ENCODE results near the gene OR11H6. TPM values are rescaled to one million over a fixed set of nuclear protein-coding genes. Genes with fewer than 3 reads are reported as not detected.

The OR11H6 gene
- total and polyA plus RNA-seq, 2 of the 4 experiments (the other 2 are of a cell fraction) = not detected

DNA sequence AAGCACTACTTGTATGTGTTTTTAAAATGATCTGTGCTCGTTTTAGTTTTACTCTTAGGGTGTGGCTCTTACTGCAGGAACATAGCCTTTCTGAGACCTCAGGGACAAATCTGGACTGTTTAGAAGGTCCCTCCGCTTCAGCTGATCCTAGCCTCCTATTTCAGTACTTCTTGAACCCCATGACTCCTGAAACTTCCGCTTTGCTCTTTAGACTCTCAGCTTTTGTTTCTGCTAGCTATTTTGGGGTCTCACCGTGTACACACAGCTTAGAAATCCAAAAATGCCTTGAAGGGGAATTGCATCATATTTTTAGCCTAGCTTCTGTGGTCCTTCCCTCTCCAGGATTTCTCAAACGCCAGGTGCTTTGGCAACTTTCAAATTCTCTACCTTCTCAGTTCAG lies 24.5 kb upstream of the OR11H6 start:
- Histone ChIP-seq H4K91ac (ENCODE audit: insufficient read depth, low read depth, low read length) (no peak overlapping the region), H3K4ac (ENCODE audit: low read depth, low read length) (no peak overlapping the region), H3K56ac (ENCODE audit: extremely low read depth, insufficient read depth, low read length) (no peak overlapping the region), H3K36me3 (ENCODE audit: control insufficient read depth, insufficient read depth, low read length) (no peaks in the 10 kb centered on the region), H3K23ac (ENCODE audit: low read depth, low read length) (no peak overlapping the region), H3K9me3 (ENCODE audit: control insufficient read depth, insufficient read depth, low read length) (peaks cover 7% of the 10 kb centered on the region; the same call in 1 of the 2 replicates), H3K4me3 (ENCODE audit: insufficient read depth, low read depth, low read length) (no peak overlapping the region), H3K9ac (ENCODE audit: low read depth, low read length) (no peak overlapping the region), H3K27me3 (ENCODE audit: control insufficient read depth, insufficient read depth, low read length) (no peaks in the 10 kb centered on the region), H3K14ac (replicated peaks; ENCODE audit: low read depth, low read length) (no peak overlapping the region), H3K18ac (ENCODE audit: low read depth, low read length) (no peak overlapping the region), H2BK120ac (ENCODE audit: low read depth, low read length) (no peak overlapping the region), H3K4me1 (ENCODE audit: control insufficient read depth, insufficient read depth, low read length) (no peaks in the 10 kb centered on the region), H4K5ac (ENCODE audit: low read depth, low read length) (no peak overlapping the region), H3K79me1 (ENCODE audit: low read depth in 1 of 2, low read length in 2 of 2) (no peaks in the 10 kb centered on the region), H2AK9ac (replicated peaks; ENCODE audit: low read depth, low read length, poor library complexity) (no peak overlapping the region), H2BK5ac (ENCODE audit: low read depth, low read length, poor library complexity, severe bottlenecking) (no peak overlapping the region), H4K8ac (ENCODE audit: low read depth in 2 of 2, low read length in 2 of 2) (no peak overlapping the region), H4K20me1 (ENCODE audit: insufficient read depth, low read length) (no peaks in the 10 kb centered on the region), H2AFZ (replicated peaks; ENCODE audit: low read length, poor library complexity) (no peak overlapping the region), H2BK20ac (ENCODE audit: low read depth, low read length) (no peak overlapping the region), H3K27ac (ENCODE audit: insufficient read depth, low read length) (no peak overlapping the region), H2AK5ac (ENCODE audit: low read depth, low read length) (no peak overlapping the region), H3K9me1 (ENCODE audit: insufficient read depth, low read length) (no peaks in the 10 kb centered on the region), H3K4me2 (ENCODE audit: low read depth, low read length) (no peak overlapping the region), H2BK15ac (ENCODE audit: low read depth, low read length) (no peak overlapping the region)
- no peak for ATAC-seq (ENCODE audit: low read depth)
- DNase-seq = no peak
- intact Hi-C loops (cut with micrococcal nuclease) = no loop called here
- dilution Hi-C loops (cut with HindIII; ENCODE audit: low sequenced_read_pairs, unreplicated experiment) = no loop called here
- POLR2A ChIA-PET (ENCODE audit: unreplicated experiment) = no interaction called here
- in situ Hi-C loops (cut with MboI; ENCODE audit: low sequenced_read_pairs) = no loop called here
- TF ChIP-seq NFE2L2 (IDR thresholded peaks at IDR 0.05; ENCODE audit: low read depth, low read length) (no peak), MAFK (IDR thresholded peaks at IDR 0.05; ENCODE audit: low read depth, low read length) (no peak), CEBPB (IDR thresholded peaks at IDR 0.05; ENCODE audit: low read depth, low read length) (no peak), BHLHE40 (IDR thresholded peaks at IDR 0.05; ENCODE audit: low read depth, low read length) (no peak), SMC3 (IDR thresholded peaks at IDR 0.05; ENCODE audit: low read depth, low read length) (no peak)
- TF ChIP-seq, protein P1, sequence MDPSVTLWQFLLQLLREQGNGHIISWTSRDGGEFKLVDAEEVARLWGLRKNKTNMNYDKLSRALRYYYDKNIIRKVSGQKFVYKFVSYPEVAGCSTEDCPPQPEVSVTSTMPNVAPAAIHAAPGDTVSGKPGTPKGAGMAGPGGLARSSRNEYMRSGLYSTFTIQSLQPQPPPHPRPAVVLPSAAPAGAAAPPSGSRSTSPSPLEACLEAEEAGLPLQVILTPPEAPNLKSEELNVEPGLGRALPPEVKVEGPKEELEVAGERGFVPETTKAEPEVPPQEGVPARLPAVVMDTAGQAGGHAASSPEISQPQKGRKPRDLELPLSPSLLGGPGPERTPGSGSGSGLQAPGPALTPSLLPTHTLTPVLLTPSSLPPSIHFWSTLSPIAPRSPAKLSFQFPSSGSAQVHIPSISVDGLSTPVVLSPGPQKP (IDR thresholded peaks at IDR 0.05; ENCODE audit: borderline replicate concordance, low read depth, low read length) = no peak
- BruUV-seq (replicated peaks) = no TSS peak
- CTCF ChIA-PET = no interaction called here
- WGBS, 2 experiments (ENCODE audit: extremely low coverage in 2 of 2, insufficient read length in 1 of 2) = 34% methylated on average over 3 of the region's 5 CpGs; no CpG with 5 or more reads in 1 of the 2 experiments
